H7 (cell line): ENCODE measurements around the gene UBP1. TPM values are rescaled to one million over a fixed set of nuclear protein-coding genes. Genes with fewer than 3 reads are reported as not detected.
"Not testable (repeated sequence)": the region's sequence is repeated elsewhere in the genome, so short reads cannot be mapped to it uniquely, and the experiment has no call there.

ENCODE experiments used
- DNase-seq: peaks from one replicate; pipeline ENCODE4 v3.0.0; 2012
- H3K27me3 ChIP-seq: 2 replicates; pipeline ENCODE4 v1.6.0; 2011; ENCODE audit warnings: mild to moderate bottlenecking, low read length; ENCODE audit not compliant: control insufficient read depth, insufficient read depth
- H3K36me3 ChIP-seq: replicated peaks from 2 replicates; pipeline ENCODE4 v1.5.1; 2011; ENCODE audit warnings: low read length; ENCODE audit not compliant: control insufficient read depth, insufficient read depth
- H3K4me3 ChIP-seq: 2 replicates; pipeline ENCODE4 v1.5.1; 2011; ENCODE audit warnings: low read depth, mild to moderate bottlenecking, control low read depth, low read length, moderate library complexity; ENCODE audit not compliant: insufficient read depth
- total RNA-seq: library from RNA; depleted of rRNA; stranded (reverse); fragments of >200 nt; shearing (Covaris generic); gene quantifications from 2 replicates; pipeline ENCODE4 v1.2.3, GENCODE V29; 2014; rRNA removed

UBP1 gene, protein sequence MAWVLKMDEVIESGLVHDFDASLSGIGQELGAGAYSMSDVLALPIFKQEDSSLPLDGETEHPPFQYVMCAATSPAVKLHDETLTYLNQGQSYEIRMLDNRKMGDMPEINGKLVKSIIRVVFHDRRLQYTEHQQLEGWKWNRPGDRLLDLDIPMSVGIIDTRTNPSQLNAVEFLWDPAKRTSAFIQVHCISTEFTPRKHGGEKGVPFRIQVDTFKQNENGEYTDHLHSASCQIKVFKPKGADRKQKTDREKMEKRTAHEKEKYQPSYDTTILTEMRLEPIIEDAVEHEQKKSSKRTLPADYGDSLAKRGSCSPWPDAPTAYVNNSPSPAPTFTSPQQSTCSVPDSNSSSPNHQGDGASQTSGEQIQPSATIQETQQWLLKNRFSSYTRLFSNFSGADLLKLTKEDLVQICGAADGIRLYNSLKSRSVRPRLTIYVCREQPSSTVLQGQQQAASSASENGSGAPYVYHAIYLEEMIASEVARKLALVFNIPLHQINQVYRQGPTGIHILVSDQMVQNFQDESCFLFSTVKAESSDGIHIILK
- total RNA-seq: 31.8 and 32.4 TPM in 2 replicates

DNA sequence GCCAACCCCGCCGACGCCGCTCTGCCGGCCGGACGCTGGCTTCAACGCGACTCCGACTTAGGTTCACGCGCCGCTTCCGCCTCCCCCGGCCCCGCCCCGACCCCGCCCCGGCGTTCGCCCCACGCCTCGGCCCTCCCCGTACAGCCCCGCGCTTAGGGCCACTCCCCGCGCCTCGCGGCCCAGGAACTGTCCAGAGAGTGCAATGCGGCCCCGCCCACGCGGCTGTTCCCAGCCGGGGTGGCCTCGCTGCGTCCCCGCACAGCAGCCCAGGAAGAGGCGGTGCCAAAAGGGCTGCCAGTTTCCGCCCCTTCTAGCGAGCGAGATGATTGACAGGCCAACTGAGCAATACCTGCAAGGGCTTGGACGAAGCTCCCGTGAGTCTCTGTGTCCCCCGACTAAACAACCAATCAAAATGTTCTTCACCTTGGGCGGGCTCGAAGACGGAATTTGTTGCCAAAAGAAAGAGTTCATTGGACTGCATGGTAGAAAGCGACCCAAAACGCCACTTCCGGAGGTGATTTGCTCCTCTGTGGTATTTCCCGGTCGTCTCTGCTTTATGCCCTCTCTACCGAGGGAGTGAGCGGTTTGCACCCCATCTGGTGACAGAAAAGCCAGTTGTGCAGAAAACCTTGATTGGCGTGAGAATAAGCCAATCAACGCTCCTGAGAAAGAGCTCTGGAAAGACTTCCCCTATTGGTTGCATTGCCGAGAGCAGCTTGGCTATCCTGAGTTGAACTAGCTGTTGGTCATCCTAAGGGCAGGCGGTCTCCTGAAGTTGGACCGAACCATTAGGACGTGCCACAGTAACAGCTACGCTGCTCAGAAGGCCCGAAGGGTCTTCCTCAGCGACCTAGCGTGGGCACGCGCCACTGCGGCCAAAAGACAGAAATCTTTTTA is at the start of gene UBP1:
Gene UBP1 (minus strand): TSS at position 78 of the 897 bp plus-strand sequence. CDS start 557 bp downstream, outside the sequence.
- DNase-seq: peak; percentile 95
- no peaks in the 10 kb centered on the region for H3K36me3 ChIP-seq
- peak within 1 kb of the TSS; percentile 96 for H3K4me3 ChIP-seq
- H3K27me3 ChIP-seq: no peaks in the 10 kb centered on the region

DNA sequence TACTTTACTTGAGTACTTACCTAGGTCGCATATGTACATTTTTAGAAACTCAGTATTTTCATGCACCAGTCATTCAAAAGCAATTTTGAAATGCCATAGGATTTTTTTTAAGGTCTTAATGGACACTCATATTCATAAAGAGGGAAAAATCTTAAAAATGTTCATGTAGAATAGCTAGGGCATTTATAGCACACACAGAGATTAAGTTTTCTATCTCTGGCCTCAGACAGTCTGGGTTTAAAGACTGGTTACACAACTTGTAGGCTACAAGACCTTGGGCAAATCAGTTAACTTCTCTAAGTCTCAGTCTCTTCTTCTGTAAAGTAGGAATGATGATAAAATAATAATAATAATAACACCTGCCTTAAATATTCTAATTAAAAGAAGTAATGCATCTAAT is 48.5 kb upstream of the UBP1 start:
- H3K36me3 ChIP-seq: no peaks in the 10 kb centered on the region
- no peak overlapping the region for H3K4me3 ChIP-seq
- H3K27me3 ChIP-seq: no peaks in the 10 kb centered on the region; the same call in 1 of the 2 replicates
- DNase-seq: no peak

DNA sequence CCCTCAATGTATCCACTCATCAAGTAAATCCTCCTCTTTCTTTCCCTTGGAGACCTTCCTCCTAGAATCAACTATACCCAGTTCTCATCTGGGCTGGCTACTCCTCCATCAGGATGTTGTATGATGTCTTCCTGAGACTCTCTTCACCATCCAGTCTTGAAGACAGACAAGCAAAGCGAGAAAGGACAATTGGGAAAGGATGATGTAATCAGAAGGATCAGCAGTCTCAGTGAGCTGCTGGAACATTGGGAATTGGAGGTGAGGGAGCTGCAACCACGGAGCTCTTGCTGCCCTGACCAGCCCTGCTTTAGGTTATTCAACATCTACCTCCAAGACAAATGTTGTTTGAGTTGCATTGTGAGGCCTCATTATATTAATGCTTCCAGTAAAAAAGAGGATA is 48.0 kb upstream of the UBP1 start:
- Histone ChIP-seq H3K4me3 (no peak overlapping the region), H3K36me3 (no peaks in the 10 kb centered on the region), H3K27me3 (no peaks in the 10 kb centered on the region; the same call in 1 of the 2 replicates)
- peak; percentile 6 for DNase-seq

DNA sequence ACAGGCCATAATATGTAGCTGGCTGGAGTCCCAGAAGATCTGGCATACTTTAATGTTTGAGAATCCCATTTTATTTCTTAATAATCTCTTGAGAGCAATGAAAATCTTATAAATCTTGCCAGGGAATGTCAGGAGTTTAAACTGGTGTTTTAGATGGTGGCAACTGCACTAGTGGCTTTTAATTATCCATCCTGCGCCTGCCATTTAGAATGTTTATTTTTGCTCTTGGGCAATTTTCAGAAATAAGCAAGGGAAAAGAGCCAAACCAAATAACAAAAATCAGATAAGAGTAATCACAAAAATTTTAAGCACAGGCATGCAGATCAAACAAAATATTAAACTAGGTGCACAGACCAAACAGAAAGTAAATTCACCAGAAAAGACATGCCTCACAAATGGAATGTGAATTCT is 41.9 kb upstream of the UBP1 start:
- Histone ChIP-seq H3K27me3 (no peaks in the 10 kb centered on the region; the same call in 1 of the 2 replicates), H3K36me3 (no peaks in the 10 kb centered on the region), H3K4me3 (no peak overlapping the region)
- no peak for DNase-seq

DNA sequence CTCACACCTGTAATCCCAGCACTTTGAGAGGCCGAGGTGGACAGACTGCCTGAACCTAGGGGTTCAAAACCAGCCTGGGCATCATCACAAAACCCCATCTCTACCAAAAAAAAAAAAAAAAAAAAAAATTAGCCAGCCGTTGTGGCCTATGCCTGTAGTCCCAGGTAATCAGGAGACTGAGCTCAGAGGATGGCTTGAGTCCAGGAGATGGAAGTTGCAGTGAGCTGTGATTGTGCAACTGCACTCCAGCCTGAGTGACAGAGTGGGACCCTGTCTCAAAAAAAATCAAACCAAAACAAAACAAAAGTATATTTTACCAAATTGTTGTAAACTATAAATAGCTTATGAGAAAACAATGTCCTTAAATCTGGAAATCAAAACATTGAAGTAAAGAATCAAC is 34.7 kb upstream of the UBP1 start:
- Histone ChIP-seq H3K27me3 (no peaks in the 10 kb centered on the region), H3K4me3 (no peak overlapping the region), H3K36me3 (no peaks in the 10 kb centered on the region)
- DNase-seq: no peak

DNA sequence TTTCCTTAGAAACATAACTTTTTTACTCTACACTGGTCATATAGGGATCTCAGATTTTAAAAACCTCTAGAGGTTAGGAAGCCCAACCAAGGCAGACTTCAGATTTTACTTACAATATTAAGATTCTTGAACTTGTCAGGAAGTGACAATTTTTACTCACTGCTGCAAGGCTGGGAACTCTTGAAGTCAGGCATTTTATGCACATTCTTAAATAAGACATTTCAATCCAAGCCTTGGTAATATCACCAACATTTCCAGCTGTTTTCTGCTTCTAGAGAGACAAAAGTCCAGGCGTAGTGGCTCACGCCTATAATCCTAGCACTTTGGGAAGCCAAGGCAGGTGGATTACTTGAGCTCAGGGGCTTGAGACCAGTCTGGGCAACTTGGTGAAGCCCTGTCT is 33.6 kb upstream of the UBP1 start:
- Histone ChIP-seq H3K27me3 (no peaks in the 10 kb centered on the region), H3K4me3 (no peak overlapping the region), H3K36me3 (no peaks in the 10 kb centered on the region)
- DNase-seq: no peak

DNA sequence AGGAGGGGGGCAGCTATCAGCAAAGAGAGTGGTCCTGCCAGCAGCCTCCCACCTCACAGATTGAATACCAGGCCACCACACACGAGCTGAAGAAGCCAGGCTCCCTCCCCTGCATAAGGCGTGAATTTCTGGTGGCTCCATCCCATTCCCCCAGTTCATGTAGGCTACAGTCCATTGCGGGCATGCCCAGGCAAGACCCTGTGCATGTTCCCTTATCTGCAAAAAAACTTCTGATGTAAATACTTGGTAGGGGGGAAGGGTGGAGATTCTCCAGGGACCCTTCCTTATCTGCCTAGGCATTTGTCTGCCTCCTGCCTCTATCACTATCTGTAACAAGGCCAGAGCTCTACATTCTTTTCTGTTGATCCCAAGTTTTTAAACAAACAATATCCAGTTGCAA is 27.6 kb upstream of the UBP1 start:
- H3K36me3 ChIP-seq: no peaks in the 10 kb centered on the region
- no peak overlapping the region for H3K4me3 ChIP-seq
- DNase-seq: no peak
- H3K27me3 ChIP-seq: no peaks in the 10 kb centered on the region

DNA sequence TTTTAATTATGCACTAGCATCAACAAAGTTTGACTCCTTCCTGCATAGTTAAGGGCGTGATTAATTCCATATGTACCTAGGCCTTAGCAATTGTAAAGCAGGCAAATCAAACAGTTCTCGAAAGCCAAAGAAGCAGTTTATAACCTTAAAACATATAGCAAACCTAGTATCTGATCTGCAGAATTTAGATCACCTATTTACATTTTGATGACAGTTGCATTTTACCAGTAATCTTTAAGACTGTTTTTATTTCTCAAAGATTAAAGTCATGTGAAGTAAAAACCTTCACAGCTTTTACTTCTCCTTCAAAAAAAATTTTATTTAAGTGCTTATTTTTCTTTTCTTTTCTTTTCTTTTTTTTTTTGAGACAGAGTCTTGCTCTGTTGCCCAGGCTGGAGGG is 20.9 kb upstream of the UBP1 start:
- no peak overlapping the region for H3K4me3 ChIP-seq
- no peaks in the 10 kb centered on the region; the same call in 1 of the 2 replicates for H3K36me3 ChIP-seq
- no peaks in the 10 kb centered on the region for H3K27me3 ChIP-seq
- no peak for DNase-seq

DNA sequence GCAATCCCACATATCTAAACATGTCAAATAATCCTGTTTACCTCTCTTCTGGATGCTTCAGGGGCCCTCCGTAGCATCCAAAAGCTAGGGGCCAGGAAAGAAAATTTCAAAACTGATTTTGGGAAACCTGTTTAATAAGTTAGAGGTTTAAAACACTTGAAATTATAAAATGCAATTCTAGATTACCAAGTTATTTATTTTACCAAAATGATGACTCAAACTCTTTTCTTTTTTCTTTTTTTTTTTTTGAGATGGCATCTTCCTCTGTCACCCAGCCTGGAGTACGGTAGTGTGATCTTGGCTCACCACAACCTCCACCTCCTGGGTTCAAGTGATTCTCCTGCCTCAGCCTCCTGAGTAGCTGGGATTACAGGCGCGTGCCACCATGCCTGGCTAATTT is 19.4 kb upstream of the UBP1 start:
- not testable (repeated sequence) for H3K36me3 ChIP-seq, DNase-seq, H3K27me3 ChIP-seq

DNA sequence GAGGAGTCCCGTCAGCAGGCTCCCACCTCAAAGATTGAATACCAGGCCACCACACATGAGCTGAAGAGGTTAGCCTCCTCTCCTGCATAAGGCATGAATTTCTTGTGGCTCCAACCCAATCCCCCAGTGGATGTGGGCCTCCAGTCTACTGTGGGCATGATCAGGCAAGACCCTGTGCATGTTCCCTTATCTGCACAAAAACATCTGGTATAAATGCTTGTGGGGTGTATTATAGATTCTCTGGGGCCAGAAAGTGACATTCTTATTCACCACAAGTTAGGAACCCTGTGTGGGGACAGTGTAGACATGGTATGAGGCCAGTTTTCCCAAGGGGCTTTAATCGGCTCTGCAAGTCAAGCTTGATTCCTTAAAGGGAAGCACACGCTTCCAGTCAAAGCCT is 18.2 kb upstream of the UBP1 start:
- Histone ChIP-seq H3K36me3 (no peaks in the 10 kb centered on the region; the same call in 1 of the 2 replicates), H3K4me3 (no peak overlapping the region), H3K27me3 (no peaks in the 10 kb centered on the region)
- DNase-seq: no peak

More for the DNA sequence above, 19.4 kb upstream of the UBP1 start:
- not testable (repeated sequence) for H3K4me3 ChIP-seq

DNA sequence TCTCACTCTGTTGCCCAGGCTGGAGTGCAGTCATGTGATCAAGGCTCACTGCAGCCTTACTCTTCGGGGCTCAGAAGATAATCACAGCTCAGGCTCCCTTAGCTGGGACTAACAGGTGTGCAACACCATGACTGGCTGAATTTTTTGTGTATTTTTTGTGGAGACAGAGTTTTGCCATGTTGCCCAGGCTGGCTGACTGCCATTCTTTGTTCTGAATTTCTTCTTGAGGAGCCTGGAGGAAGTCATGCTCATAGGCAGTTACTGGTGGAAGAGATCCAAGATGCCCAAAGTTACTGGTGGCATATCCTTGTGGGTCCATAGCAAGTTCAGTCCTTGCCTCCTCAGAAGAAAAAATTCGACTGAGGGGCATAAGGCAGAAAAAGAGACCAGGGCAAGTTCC is 16.6 kb upstream of the UBP1 start:
- Histone ChIP-seq H3K4me3 (no peak overlapping the region), H3K27me3 (no peaks in the 10 kb centered on the region), H3K36me3 (no peaks in the 10 kb centered on the region; the same call in 1 of the 2 replicates)
- no peak for DNase-seq

DNA sequence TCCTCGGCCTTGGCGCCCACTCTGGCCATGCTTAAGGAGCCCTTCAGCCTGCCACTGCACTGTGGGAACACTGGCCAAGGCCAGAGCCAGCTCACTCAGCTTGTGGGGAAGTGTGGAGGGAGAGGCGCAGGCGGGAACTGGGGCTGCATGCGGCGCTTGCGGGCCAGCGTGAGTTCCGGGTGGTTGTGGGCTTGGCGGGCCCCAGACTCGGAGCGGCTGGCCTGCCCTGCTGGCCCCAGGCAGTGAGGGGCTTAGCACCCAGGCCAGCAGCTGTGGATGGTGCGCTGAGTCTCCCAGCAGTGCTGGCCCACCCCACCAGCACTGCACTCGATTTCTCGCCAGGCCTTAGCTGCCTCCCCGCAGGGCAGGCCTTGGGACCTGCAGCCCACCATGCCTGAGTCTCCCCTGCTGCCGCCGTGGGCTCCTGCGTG is 13.1 kb upstream of the UBP1 start:
- Histone ChIP-seq H3K36me3 (no peaks in the 10 kb centered on the region; the same call in 1 of the 2 replicates), H3K27me3 (no peaks in the 10 kb centered on the region), H3K4me3 (no peak overlapping the region)
- no peak for DNase-seq

DNA sequence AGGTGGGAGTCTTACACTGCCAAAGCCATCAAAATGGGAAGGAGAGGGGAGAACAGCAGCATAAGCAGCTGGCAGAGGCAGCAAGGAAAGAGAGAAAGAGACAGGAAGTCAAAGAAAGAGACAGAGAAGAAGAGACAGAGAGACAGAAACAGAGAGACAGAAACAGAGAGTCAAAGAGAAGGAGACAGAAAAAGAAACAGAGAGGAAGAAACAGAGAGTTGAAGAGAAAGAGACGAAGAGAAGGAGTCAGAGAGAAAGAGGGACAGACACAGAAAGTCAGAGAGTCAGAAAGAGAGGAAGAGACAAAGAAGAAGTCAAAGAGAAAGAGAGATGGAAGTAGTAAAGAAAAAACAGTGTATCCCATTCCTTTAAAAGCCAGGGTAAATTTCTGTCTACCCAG is 11.8 kb upstream of the UBP1 start:
- H3K4me3 ChIP-seq, DNase-seq, H3K36me3 ChIP-seq, H3K27me3 ChIP-seq: not testable (repeated sequence)

DNA sequence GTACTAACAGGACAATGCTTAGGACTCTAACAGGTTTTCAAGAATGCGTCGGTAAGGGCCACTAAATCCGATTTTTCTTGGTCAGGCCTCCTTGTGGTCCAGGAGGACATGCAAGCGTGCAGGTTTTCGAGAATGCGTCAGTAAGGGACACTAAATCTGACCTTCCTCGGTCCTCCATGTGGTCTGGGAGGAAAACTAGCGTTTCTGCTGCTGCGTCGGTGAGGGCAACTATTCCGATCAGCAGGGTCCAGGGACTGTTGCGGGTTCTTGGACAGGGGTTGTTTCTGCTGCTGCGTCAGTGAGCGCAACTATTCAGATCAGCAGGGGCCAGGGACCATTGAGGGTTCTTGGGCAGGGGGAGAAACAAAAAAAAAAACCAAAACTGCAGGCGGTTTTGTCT is 7.8 kb upstream of the UBP1 start:
- no peak for DNase-seq
- no peaks in the 10 kb centered on the region for H3K36me3 ChIP-seq
- no peaks in the 10 kb centered on the region for H3K27me3 ChIP-seq
- H3K4me3 ChIP-seq: peak overlapping the region; percentile 64
